Measurements from ENCODE around the gene ADK. TPM values are rescaled to one million over a fixed set of nuclear protein-coding genes. Genes with fewer than 3 reads are reported as not detected.
"Not testable (repeated sequence)": the region's sequence is repeated elsewhere in the genome, so short reads cannot be mapped to it uniquely, and the experiment has no call there.

Gene ADK
- polyA plus RNA-seq, 2 donors = 27.3 to 45.2 TPM

DNA sequence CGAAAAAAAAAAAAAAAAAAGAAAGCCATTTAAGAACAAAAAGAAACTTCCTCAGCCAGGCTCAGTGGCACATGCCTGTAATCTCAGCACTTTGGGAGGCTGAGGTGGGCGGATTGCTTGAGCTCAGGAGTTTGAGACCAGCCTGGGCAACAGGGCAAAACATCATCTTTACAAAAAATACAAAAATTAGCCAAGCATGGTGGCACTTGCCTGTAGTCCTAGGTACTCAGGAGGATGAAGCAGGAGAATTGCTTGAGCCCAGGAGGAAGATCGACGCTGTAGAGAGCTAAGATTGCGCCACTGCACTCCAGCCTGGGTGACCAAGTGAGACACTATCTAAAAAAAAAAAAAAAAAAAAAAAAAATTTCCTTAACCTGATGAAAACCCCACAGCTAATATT, 12.4 kb upstream of the ADK start:
- H3K9me3 ChIP-seq (ENCODE audit: control insufficient read depth in 2 of 2, insufficient read depth in 1 of 2, low read depth in 1 of 2, low read length in 1 of 2); H3K27me3 ChIP-seq (ENCODE audit: control insufficient read depth in 1 of 2, insufficient read depth in 2 of 2, low read length in 2 of 2); H3K36me3 ChIP-seq (ENCODE audit: control insufficient read depth in 2 of 2, insufficient read depth in 2 of 2, low read length in 1 of 2); H3K4me1 ChIP-seq (ENCODE audit: control insufficient read depth in 2 of 2, insufficient read depth in 2 of 2, low read length in 1 of 2); H3K27ac ChIP-seq (ENCODE audit: low read depth in 2 of 2, low read length in 1 of 2); H3K4me3 ChIP-seq (ENCODE audit: low read depth in 1 of 2, low read length in 2 of 2): not testable (repeated sequence)
- WGBS, 2 donors = 95% methylated on average over 5 of the region's 5 CpGs

DNA sequence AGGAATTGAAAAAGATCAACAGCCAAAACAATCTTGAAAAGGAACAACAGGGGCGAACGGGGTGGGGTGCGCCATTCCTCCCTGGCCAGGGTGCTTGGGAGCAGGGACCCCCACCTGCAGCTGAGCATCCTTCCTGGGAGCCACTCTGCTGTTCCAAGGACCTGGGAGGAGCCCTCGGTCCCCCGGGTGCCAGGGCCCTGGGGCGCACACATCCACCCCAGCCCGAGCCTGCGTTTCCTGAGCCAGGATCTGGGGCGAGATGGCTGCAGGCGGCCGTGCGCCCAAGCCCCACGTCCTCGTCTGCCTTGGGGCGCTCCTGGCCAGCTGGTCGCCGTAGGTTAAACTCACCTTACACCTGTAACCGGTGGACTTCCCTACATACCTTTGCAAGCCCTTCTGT, 11.0 kb upstream of the ADK start:
- 95 to 97% methylated on average over 18 of the region's 18 CpGs for WGBS, 2 donors
- Histone ChIP-seq H3K27ac (ENCODE audit: low read depth in 2 of 2, low read length in 1 of 2) (no peak overlapping the region), H3K4me3 (ENCODE audit: low read depth in 1 of 2, low read length in 2 of 2) (no peak overlapping the region), H3K4me1 (ENCODE audit: control insufficient read depth in 2 of 2, insufficient read depth in 2 of 2, low read length in 1 of 2) (no peaks in the 10 kb centered on the region), H3K9me3 (ENCODE audit: control insufficient read depth in 2 of 2, insufficient read depth in 1 of 2, low read depth in 1 of 2, low read length in 1 of 2) (no peaks in the 10 kb centered on the region), H3K36me3 (ENCODE audit: control insufficient read depth in 2 of 2, insufficient read depth in 2 of 2, low read length in 1 of 2) (peaks cover 0 to 4% of the 10 kb centered on the region in 2 donors), H3K27me3 (ENCODE audit: control insufficient read depth in 1 of 2, insufficient read depth in 2 of 2, low read length in 2 of 2) (no peaks in the 10 kb centered on the region)

DNA sequence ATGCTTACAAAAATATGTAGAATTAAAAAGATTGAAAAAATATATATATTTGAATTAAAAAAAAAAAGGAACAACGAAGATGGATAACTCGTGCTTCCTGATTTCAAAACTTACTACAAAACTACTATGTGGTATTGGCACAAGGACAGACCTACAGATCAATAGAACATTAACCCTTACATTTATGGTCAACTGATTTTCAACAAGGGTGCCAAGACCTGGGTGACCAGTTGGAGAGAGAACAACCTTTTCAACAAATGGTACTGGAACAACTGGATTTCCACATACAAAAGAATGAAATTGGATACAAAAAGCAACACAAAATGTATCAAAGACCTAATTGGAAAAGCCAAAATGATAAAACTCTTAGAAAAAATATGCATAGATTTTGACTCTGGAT, 10.5 kb upstream of the ADK start:
- Histone ChIP-seq H3K4me3 (ENCODE audit: low read depth in 1 of 2, low read length in 2 of 2) (no peak overlapping the region), H3K4me1 (ENCODE audit: control insufficient read depth in 2 of 2, insufficient read depth in 2 of 2, low read length in 1 of 2) (no peaks in the 10 kb centered on the region), H3K36me3 (ENCODE audit: control insufficient read depth in 2 of 2, insufficient read depth in 2 of 2, low read length in 1 of 2) (peaks cover 0 to 4% of the 10 kb centered on the region in 2 donors), H3K9me3 (ENCODE audit: control insufficient read depth in 2 of 2, insufficient read depth in 1 of 2, low read depth in 1 of 2, low read length in 1 of 2) (no peaks in the 10 kb centered on the region), H3K27ac (ENCODE audit: low read depth in 2 of 2, low read length in 1 of 2) (no peak overlapping the region), H3K27me3 (ENCODE audit: control insufficient read depth in 1 of 2, insufficient read depth in 2 of 2, low read length in 2 of 2) (no peaks in the 10 kb centered on the region)
- 72 to 84% methylated on average over 2 of the region's 2 CpGs for WGBS, 2 donors

DNA sequence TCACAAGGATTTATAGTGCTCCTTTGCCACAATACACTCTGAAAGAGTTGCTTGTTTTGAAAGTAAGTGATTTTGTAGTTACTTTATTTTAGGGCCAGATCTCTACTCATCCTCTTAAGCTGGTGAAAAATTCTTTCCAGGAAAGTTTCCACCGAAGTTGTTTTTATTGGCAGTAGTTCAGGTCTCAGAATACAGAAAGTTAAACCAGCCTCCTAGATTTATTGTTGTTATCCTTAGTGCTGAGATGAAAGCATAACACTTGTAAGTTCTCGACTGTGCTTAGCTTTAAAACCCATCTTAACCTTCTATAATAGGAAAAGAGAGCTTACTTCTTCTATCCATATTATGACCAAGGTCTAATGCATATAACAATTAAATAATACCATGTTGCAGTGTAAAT, 5.9 kb upstream of the ADK start:
- no peak overlapping the region for H3K27ac ChIP-seq (ENCODE audit: low read depth in 2 of 2, low read length in 1 of 2)
- H3K4me3 ChIP-seq (ENCODE audit: low read depth in 1 of 2, low read length in 2 of 2) = no peak overlapping the region
- no peaks in the 10 kb centered on the region for H3K4me1 ChIP-seq (ENCODE audit: control insufficient read depth in 2 of 2, insufficient read depth in 2 of 2, low read length in 1 of 2)
- no peaks in the 10 kb centered on the region for H3K9me3 ChIP-seq (ENCODE audit: control insufficient read depth in 2 of 2, insufficient read depth in 1 of 2, low read depth in 1 of 2, low read length in 1 of 2)
- no peaks in the 10 kb centered on the region for H3K27me3 ChIP-seq (ENCODE audit: control insufficient read depth in 1 of 2, insufficient read depth in 2 of 2, low read length in 2 of 2)
- peaks cover 0 to under 1% of the 10 kb centered on the region in 2 donors for H3K36me3 ChIP-seq (ENCODE audit: control insufficient read depth in 2 of 2, insufficient read depth in 2 of 2, low read length in 1 of 2)
- 15 to 17% methylated on average over 2 of the region's 2 CpGs for WGBS, 2 donors

DNA sequence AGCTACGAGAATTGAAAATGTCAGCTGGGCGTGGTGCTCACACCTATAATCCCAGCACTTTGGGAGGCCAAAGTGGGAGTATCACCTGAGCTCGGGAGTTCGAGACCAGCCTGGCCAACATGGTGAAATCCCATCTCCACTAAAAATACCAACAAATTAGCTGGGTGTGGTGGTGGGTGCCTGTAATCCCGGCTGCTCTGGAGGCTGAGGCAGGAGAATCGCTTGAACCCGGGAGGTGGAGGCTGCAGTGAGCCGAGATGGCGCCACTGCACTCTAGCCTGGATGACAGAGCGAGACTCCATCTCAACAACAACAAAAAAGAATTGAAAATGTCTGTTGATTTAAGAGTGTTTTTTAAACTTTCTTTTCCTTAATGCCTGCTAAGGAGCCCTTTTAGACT, 4.0 kb upstream of the ADK start:
- not testable (repeated sequence) for H3K27me3 ChIP-seq (ENCODE audit: control insufficient read depth in 1 of 2, insufficient read depth in 2 of 2, low read length in 2 of 2); H3K4me3 ChIP-seq (ENCODE audit: low read depth in 1 of 2, low read length in 2 of 2); H3K36me3 ChIP-seq (ENCODE audit: control insufficient read depth in 2 of 2, insufficient read depth in 2 of 2, low read length in 1 of 2); H3K4me1 ChIP-seq (ENCODE audit: control insufficient read depth in 2 of 2, insufficient read depth in 2 of 2, low read length in 1 of 2); H3K9me3 ChIP-seq (ENCODE audit: control insufficient read depth in 2 of 2, insufficient read depth in 1 of 2, low read depth in 1 of 2, low read length in 1 of 2); H3K27ac ChIP-seq (ENCODE audit: low read depth in 2 of 2, low read length in 1 of 2)
- WGBS, 2 donors = 96% methylated on average over 10 of the region's 10 CpGs

DNA sequence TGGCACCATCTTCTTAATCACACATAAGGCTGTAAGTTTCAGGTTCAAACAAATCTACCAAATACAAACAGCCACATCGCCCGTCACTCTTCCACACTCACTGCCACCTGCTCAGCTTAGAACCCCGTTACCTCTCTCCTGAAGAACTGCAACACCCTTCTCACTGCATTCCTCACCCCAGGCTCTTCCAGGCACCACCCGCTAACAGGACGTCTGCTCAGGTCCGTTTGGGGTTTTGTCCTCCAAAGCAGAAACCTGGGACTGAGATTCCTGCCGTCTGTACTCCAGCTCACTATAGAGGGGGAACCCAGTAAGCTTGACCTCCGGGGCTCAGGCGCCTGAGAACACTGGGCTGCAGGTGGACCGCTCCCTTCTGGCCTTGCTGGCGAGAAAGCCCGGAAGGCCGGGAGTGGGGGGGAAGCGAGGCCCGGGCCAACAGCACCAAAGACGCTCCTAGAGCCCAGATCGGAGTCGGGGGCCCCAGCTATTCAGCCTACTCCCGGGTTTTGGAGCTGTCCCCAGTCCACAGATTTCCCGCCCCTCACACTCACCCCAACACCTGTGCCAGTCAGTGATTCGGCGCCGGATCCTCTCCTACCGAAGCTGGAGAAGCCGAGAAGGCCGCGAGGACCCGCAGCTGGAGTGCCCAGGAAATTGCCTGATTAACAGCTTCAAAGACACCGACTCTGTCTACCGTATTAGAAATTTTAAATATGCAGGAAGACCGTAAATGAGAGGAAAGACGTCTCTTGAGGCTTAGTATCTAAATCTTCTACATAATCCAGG, 624 bp upstream of the ADK start, which contains the start of gene AP3M1:
Gene AP3M1 (minus strand): TSS at position 625 of the 786 bp plus-strand sequence. CDS start 12,449 bp downstream, outside the sequence.
- Histone ChIP-seq H3K9me3 (ENCODE audit: control insufficient read depth in 2 of 2, insufficient read depth in 1 of 2, low read depth in 1 of 2, low read length in 1 of 2) (peaks cover 0 to 5% of the 10 kb centered on the region in 2 donors), H3K4me3 (ENCODE audit: low read depth in 1 of 2, low read length in 2 of 2) (peak within 1 kb of the TSS; percentile 89 to 100), H3K36me3 (ENCODE audit: control insufficient read depth in 2 of 2, insufficient read depth in 2 of 2, low read length in 1 of 2) (no peaks in the 10 kb centered on the region), H3K27ac (ENCODE audit: low read depth in 2 of 2, low read length in 1 of 2) (peak within 1 kb of the TSS; percentile 78 to 92), H3K27me3 (ENCODE audit: control insufficient read depth in 1 of 2, insufficient read depth in 2 of 2, low read length in 2 of 2) (no peaks in the 10 kb centered on the region), H3K4me1 (ENCODE audit: control insufficient read depth in 2 of 2, insufficient read depth in 2 of 2, low read length in 1 of 2) (no peaks in the 10 kb centered on the region)
- WGBS, 2 donors = 0% methylated on average over 32 of the region's 32 CpGs

DNA sequence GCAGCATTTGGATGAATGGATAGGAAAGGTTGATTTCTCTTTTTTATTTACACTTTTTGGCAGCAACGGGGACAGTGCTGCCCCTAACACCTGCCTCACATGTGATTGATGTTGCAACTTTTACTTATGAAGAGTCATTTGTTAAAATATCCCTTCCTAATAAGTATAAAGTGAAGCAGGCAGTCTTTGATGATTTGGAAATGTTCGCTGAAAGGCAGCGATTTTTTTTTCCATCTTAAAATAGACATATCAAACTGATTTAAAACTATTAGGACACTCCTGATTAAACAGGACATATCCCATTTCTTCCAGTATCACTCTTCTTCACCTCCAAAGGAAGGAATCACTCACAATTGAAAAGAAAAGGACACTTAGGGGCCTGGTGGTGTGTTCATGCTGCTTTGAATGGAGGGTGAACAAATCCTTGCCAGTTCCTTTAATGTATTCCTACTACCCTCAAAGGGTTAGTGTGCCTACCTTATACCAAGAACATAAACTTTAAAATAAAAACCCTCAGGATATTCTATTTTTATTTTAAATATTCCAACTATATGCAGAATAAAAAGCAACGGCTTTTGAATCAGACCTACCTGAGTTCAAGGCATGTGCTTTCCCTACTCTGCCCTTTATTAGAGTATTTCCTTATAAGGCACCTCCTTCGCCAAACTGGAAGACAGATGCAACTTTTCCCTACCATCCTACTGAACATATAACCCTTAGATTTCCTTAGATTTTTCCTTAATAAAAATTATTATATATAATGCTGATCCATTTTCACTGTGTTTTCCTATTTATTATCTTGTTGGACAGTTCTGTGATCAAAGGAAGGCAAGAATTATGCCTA, 1.1 kb downstream of the ADK start:
- H3K4me3 ChIP-seq (ENCODE audit: low read depth in 1 of 2, low read length in 2 of 2) = peak overlapping the region; percentile 89 to 100
- H3K9me3 ChIP-seq (ENCODE audit: control insufficient read depth in 2 of 2, insufficient read depth in 1 of 2, low read depth in 1 of 2, low read length in 1 of 2) = peaks cover 0 to 5% of the 10 kb centered on the region in 2 donors
- no peaks in the 10 kb centered on the region for H3K36me3 ChIP-seq (ENCODE audit: control insufficient read depth in 2 of 2, insufficient read depth in 2 of 2, low read length in 1 of 2)
- H3K27ac ChIP-seq (ENCODE audit: low read depth in 2 of 2, low read length in 1 of 2) = peak overlapping the region; percentile 78 to 92
- no peaks in the 10 kb centered on the region for H3K4me1 ChIP-seq (ENCODE audit: control insufficient read depth in 2 of 2, insufficient read depth in 2 of 2, low read length in 1 of 2)
- H3K27me3 ChIP-seq (ENCODE audit: control insufficient read depth in 1 of 2, insufficient read depth in 2 of 2, low read length in 2 of 2) = no peaks in the 10 kb centered on the region
- 13 to 15% methylated on average over 5 of the region's 5 CpGs for WGBS, 2 donors

DNA sequence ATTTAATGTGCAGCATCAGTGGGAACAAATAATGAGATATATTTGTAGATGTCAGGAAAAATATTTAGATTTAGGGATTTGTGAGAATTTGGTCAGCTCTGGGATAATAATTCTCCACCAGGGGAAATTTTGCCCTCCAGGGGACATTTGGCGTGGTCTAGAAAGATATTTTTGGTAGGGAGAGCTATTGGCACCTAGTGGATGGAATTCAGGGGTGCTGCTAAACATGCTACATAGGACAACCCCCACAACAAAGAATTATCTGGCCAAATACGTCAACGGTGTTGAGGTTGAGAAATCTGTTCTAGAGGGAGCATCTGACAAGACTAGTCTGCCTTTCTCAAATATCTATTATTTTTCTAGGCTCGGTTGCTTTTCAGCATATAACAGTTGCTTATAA, 2.1 kb downstream of the ADK start:
- no peak overlapping the region for H3K4me3 ChIP-seq (ENCODE audit: low read depth in 1 of 2, low read length in 2 of 2)
- H3K27ac ChIP-seq (ENCODE audit: low read depth in 2 of 2, low read length in 1 of 2) = no peak overlapping the region
- no peaks in the 10 kb centered on the region for H3K27me3 ChIP-seq (ENCODE audit: control insufficient read depth in 1 of 2, insufficient read depth in 2 of 2, low read length in 2 of 2)
- no peaks in the 10 kb centered on the region for H3K4me1 ChIP-seq (ENCODE audit: control insufficient read depth in 2 of 2, insufficient read depth in 2 of 2, low read length in 1 of 2)
- H3K9me3 ChIP-seq (ENCODE audit: control insufficient read depth in 2 of 2, insufficient read depth in 1 of 2, low read depth in 1 of 2, low read length in 1 of 2) = peaks cover 0 to 5% of the 10 kb centered on the region in 2 donors
- 36 to 38% methylated on average over 4 of the region's 4 CpGs for WGBS, 2 donors
- no peaks in the 10 kb centered on the region for H3K36me3 ChIP-seq (ENCODE audit: control insufficient read depth in 2 of 2, insufficient read depth in 2 of 2, low read length in 1 of 2)

DNA sequence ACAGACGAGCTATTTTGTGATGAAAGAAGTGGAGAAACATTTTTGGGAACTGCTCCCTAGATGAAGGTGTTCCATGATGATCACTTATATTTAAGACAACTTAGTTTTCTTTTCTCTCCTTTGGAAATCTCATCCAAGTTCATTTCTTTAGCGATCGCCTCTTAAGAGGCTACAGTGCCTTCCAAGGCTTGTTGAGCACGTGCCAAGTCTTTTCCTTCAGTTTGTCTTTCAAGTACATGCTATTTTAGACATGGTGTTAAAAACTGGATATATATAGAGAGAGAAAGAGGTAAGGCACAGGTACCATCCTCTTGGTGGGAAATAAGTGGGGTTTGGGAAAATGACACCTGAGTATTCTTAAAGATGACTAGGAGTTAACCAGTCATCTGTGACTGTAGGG, 2.7 kb downstream of the ADK start:
- Histone ChIP-seq H3K27me3 (ENCODE audit: control insufficient read depth in 1 of 2, insufficient read depth in 2 of 2, low read length in 2 of 2) (no peaks in the 10 kb centered on the region), H3K9me3 (ENCODE audit: control insufficient read depth in 2 of 2, insufficient read depth in 1 of 2, low read depth in 1 of 2, low read length in 1 of 2) (peaks cover 0 to 5% of the 10 kb centered on the region in 2 donors), H3K27ac (ENCODE audit: low read depth in 2 of 2, low read length in 1 of 2) (no peak overlapping the region), H3K36me3 (ENCODE audit: control insufficient read depth in 2 of 2, insufficient read depth in 2 of 2, low read length in 1 of 2) (no peaks in the 10 kb centered on the region), H3K4me3 (ENCODE audit: low read depth in 1 of 2, low read length in 2 of 2) (no peak overlapping the region), H3K4me1 (ENCODE audit: control insufficient read depth in 2 of 2, insufficient read depth in 2 of 2, low read length in 1 of 2) (no peaks in the 10 kb centered on the region)
- 51 to 53% methylated on average over 4 of the region's 4 CpGs for WGBS, 2 donors
